ENCODE results near the gene MEGF6.
"Not testable (repeated sequence)": the region's sequence is repeated elsewhere in the genome, so short reads cannot be mapped to it uniquely, and the experiment has no call there.

The MEGF6 gene

GRCh38 chr1:3593334-3593733 is 18.0 kb downstream of the MEGF6 start:
- no peak for DNase-seq (ENCODE audit: low read depth in 2 of 2)

DNA sequence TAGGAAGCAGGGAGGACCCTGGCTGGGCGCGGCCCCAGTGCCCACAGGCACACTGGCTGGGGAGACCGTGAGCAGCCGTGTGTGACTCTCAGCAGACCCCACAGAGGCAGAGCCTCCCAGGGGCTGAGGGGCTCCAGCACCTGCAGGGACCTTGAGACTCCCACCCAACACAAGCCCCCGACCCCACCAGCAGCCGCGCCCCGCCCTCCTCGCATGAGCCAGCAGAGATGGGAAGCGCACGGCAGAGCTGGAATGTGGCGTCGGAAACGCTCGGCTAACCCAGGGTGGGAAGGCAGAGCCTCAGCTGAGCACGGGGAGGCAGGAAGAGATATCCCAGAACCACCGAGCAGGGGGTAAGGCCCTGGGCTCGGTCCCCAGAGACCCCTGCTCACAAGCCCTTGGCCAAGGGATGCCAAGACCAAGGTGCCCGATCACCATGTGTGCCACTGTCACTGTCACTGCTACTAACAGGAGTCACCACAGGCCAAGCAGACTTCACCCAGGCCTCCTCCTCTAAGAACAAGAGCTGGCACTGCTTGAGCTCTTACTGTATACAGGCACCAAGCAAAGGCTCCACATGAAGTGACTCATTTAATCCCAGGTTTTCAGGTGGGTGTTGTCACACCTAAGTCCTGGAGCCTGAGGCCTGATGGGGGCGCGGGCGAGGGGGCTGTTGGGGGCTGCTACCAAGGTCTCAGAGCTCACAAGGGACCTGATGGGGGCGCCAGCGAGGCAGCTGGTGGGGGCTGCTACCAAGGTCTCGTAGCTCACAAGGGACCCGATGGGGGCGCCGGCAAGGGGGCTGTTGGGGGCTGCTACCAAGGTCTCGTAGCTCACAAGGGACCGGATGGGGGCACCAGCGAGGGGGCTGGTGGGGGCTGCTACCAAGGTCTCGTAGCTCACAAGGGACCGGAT is 20.1 kb downstream of the MEGF6 start:
- no peak for DNase-seq (ENCODE audit: low read depth in 2 of 2)

GRCh38 chr1:3590139-3590763 is 21.1 kb downstream of the MEGF6 start:
- no peak for DNase-seq (ENCODE audit: low read depth in 2 of 2)

- no peak for DNase-seq (ENCODE audit: low read depth in 2 of 2)
Observed at GRCh38 chr1:3588395-3588794, 22.9 kb downstream of the MEGF6 start.

GRCh38 chr1:3586986-3587759 is 24.1 kb downstream of the MEGF6 start:
- no peak for DNase-seq (ENCODE audit: low read depth in 2 of 2)

DNA sequence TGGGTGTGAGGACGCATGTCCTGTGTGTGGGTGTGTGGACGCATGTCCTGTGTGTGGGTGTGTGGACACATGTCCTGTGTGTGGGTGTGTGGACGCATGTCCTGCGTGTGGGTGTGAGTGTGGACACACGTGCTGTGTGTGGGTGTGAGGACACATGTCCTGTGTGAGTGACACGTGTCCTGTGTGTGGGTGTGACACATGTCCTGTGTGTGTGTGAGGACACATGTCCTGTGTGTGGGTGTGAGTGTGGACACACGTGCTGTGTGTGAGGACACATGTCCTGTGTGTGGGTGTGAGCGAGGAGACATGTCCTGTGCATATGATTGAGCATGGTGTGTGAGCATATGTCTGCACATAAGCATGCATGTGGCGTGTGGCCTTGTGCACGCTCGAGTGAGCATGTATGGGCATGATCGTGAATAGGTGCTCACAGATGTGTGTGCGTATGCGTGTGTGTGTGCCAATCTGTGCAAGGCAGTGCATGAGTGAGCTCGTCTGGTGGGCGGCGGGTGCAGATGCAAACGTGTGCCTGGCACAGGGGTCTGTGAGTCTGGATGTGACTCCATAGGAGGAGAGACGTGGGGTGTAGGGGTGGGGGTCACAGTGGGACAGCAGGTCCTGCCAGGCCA is 25.3 kb downstream of the MEGF6 start:
- no peak for DNase-seq (ENCODE audit: low read depth in 2 of 2)

GRCh38 chr1:3585353-3585868 is 25.9 kb downstream of the MEGF6 start:
- DNase-seq (ENCODE audit: low read depth in 2 of 2): not testable (repeated sequence)

DNA sequence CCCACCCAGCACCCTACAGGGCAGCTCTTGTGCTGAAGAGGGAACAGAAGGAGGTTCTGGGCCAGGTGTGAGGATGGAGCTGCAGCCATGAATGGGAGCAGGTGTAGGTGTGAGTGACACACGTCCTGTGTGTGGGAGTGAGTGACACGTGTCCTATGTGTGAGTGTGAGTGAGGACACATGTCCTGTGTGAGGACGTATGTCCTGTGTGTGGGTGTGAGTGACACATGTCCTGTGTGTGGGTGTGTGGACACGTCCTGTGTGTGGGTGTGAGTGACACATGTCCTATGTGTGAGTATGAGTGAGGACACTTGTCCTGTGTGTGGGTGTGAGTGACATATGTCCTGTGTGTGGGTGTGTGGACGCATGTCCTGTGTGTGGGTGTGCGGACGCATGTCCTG is 26.4 kb downstream of the MEGF6 start:
- no peak for DNase-seq (ENCODE audit: low read depth in 2 of 2)

DNA sequence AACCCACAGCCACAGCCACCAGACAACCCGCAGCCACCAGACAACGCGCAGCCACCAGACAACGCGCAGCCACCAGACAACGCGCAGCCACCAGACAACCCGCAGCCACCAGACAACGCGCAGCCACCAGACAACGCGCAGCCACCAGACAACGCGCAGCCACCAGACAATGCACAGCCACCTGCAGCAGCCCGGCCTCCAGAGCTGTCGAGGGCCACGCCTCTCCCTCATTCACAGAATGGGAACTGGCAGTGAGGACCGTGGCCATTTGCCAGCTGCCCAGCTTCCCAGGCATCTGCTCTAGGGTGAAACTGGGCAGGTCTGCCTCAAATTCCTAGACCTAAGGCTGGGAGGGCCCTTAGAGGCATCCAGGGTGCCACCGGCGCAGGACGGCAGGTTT is 27.6 kb downstream of the MEGF6 start:
- DNase-seq (ENCODE audit: low read depth in 2 of 2): not testable (repeated sequence)

DNA sequence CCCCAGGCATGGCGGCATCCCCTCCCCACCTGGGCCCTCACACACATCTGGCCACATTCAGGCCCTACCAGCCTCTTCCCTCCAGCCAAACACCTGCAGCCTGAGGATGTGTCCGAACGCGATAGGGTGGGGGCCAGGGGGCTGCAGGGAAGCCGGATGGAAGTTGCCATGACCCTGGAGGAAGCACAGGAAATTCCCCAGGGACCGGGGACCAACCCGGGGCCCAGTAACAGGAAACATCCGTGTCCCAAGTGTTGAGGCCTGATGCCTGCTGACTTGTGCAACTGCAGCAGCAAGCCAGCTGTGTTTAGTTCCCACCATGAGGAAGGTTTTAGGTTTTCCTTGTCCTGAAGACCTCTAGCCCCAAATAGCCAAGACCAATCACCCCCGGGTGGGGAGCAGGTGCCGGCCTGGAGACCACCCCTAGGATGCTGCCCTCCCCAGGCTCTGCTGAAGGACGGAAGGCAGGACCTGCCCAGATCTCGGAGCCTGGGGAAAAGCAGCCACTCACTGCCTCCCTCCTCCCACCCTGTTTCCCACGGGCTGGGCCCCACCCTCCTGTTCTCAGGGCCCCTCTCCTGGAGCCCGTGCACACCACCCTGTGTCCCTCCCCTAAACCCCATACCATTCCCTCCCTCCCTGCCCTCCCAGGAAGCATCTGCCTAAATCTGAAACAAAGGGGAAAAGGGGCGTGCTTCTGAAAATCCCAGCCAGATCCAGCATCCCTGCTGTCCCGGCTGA is 29.8 kb downstream of the MEGF6 start:
- DNase-seq (ENCODE audit: low read depth in 2 of 2): no peak

- DNase-seq (ENCODE audit: low read depth in 2 of 2): no peak
Observed at GRCh38 chr1:3580231-3580630, 31.1 kb downstream of the MEGF6 start.

DNA sequence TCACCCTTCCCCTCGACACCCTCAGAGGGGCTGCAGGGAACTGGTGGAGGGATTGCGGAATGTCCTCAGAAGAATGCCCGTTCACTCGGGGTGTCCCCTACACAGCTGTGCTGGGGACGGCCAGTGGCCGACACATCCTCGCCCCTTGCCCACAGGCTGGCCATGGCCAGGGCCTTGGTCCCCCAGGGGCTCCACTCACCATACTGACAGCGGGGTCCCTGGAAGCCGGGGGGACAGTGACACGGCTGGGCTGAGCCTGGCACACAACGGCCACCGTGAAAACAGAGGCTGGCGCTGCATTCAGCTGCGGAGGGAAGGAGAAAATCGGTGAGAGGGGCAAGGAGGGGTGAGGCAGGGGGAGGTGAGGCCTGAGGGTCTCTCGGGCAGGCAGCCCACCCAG is 31.7 kb downstream of the MEGF6 start:
- DNase-seq (ENCODE audit: low read depth in 2 of 2): no peak

DNA sequence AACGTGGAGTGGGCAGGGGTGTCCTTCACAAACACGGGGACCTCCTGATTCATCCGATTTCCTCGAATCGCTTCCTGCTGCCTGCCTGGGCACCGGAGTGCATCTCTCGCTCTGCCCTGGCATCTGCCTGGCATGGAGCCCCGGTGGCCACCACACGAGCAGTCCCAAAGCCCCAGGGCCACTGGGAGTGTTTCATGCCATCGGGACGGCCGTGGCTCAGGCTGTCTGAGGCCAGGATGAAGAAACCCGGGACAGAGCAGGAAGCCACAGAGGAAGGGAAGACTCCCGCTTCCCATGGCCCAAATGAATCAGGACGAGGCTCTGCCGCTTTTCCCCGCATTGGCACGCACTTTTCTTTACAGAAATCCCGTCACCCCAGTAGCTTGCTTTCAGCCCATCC is 32.4 kb downstream of the MEGF6 start:
- DNase-seq (ENCODE audit: low read depth in 2 of 2): no peak

- DNase-seq (ENCODE audit: low read depth in 2 of 2): no peak
Observed at GRCh38 chr1:3578433-3578805, 32.9 kb downstream of the MEGF6 start.

GRCh38 chr1:3577711-3578432 is 33.4 kb downstream of the MEGF6 start:
- DNase-seq (ENCODE audit: low read depth in 2 of 2): no peak

GRCh38 chr1:3577300-3577699 is 34.0 kb downstream of the MEGF6 start:
- no peak for DNase-seq (ENCODE audit: low read depth in 2 of 2)

DNA sequence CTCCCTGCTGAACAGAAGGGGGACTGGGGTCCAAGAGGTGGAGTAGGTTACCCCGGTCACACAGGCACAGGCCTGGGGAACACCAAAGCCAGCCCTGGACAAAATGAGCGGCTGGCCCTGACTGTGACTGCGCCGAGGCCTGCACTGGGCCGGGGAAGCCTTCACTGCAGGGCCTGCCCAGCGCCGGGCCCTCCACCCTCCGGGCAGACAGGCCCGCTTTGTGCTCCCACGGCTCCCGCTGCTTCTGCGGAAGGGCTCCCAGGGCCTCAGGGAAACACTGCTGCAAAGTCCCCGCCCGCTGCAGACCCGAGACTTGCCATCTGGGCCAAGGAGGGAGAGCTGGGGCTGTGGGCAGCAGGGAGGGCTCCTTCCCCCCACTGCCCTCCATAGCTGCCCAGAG is 35.3 kb downstream of the MEGF6 start:
- no peak for DNase-seq (ENCODE audit: low read depth in 2 of 2)

DNA sequence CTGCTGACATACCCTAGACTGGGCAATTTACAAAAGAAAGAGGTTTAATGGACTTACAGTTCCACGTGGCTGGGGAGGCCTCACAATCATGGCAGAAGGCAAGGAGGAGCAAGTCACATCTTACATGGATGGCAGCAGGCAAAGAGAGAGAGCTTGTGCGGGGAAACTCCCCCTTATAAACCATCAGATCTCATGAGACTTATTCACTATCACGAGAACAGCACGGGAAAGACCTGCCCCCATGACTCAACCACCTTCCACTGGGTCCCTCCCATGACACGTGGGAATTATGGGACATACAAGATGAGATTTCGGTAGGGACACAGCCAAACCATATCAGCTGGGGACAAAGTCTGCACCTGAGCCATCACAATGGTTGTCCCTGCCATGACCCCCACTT is 35.8 kb downstream of the MEGF6 start:
- not testable (repeated sequence) for DNase-seq (ENCODE audit: low read depth in 2 of 2)

- no peak for DNase-seq (ENCODE audit: low read depth in 2 of 2)
Observed at GRCh38 chr1:3573500-3573899, 37.8 kb downstream of the MEGF6 start.

- DNase-seq (ENCODE audit: low read depth in 2 of 2): not testable (repeated sequence)
Observed at GRCh38 chr1:3572638-3573037, 38.7 kb downstream of the MEGF6 start.
